Measurements from ENCODE around the gene ARSJ.

Gene ARSJ

GRCh38 chr4:113987382-113987941 lies 8.0 kb upstream of the ARSJ start:
- DNase-seq (ENCODE audit: low read depth in 2 of 2), result no peak

GRCh38 chr4:113982181-113982580 lies 2.7 kb upstream of the ARSJ start:
- no peak for DNase-seq (ENCODE audit: low read depth in 2 of 2)

GRCh38 chr4:113981591-113981990 lies 2.1 kb upstream of the ARSJ start:
- DNase-seq (ENCODE audit: low read depth in 2 of 2), result no peak

- no peak for DNase-seq (ENCODE audit: low read depth in 2 of 2)
Measured at GRCh38 chr4:113979905-113980615, 613 bp upstream of the ARSJ start.

GRCh38 chr4:113978561-113979147 lies 793 bp downstream of the ARSJ start:
- DNase-seq (ENCODE audit: low read depth in 2 of 2), result no peak

- no peak for DNase-seq (ENCODE audit: low read depth in 2 of 2)
Measured at GRCh38 chr4:113978105-113978504, 1.3 kb downstream of the ARSJ start.

GRCh38 chr4:113977526-113977855 lies 2.0 kb downstream of the ARSJ start:
- DNase-seq (ENCODE audit: low read depth in 2 of 2), result no peak

- DNase-seq (ENCODE audit: low read depth in 2 of 2), result no peak
Measured at GRCh38 chr4:113976741-113977525, 2.5 kb downstream of the ARSJ start.

- DNase-seq (ENCODE audit: low read depth in 2 of 2), result no peak
Measured at GRCh38 chr4:113975578-113975977, 3.9 kb downstream of the ARSJ start.

- no peak for DNase-seq (ENCODE audit: low read depth in 2 of 2)
Measured at GRCh38 chr4:113974467-113974866, 5.0 kb downstream of the ARSJ start.

- DNase-seq (ENCODE audit: low read depth in 2 of 2), result no peak
Measured at GRCh38 chr4:113973345-113973744, 6.1 kb downstream of the ARSJ start.

GRCh38 chr4:113972781-113973180 lies 6.7 kb downstream of the ARSJ start:
- no peak for DNase-seq (ENCODE audit: low read depth in 2 of 2)

GRCh38 chr4:113971706-113972360 lies 7.6 kb downstream of the ARSJ start:
- DNase-seq (ENCODE audit: low read depth in 2 of 2), result no peak

GRCh38 chr4:113969709-113970334 lies 9.6 kb downstream of the ARSJ start:
- no peak for DNase-seq (ENCODE audit: low read depth in 2 of 2)

- no peak for DNase-seq (ENCODE audit: low read depth in 2 of 2)
Measured at GRCh38 chr4:113968473-113968872, 11.0 kb downstream of the ARSJ start.

GRCh38 chr4:113967687-113968086 lies 11.8 kb downstream of the ARSJ start:
- DNase-seq (ENCODE audit: low read depth in 2 of 2), result no peak

- DNase-seq (ENCODE audit: low read depth in 2 of 2), result no peak
Measured at GRCh38 chr4:113962719-113963265, 16.7 kb downstream of the ARSJ start.

GRCh38 chr4:113962016-113962347 lies 17.5 kb downstream of the ARSJ start:
- no peak for DNase-seq (ENCODE audit: low read depth in 2 of 2)

- no peak for DNase-seq (ENCODE audit: low read depth in 2 of 2)
Measured at GRCh38 chr4:113960684-113961321, 18.6 kb downstream of the ARSJ start.

- DNase-seq (ENCODE audit: low read depth in 2 of 2), result no peak
Measured at GRCh38 chr4:113959539-113959937, 19.9 kb downstream of the ARSJ start.
